H9 (cell line): ENCODE measurements around the gene MED28. TPM values are rescaled to one million over a fixed set of nuclear protein-coding genes. Genes with fewer than 3 reads are reported as not detected.

Experiments
- DNase-seq: peaks from one replicate; pipeline ENCODE4 v3.0.0-alpha.2; 2017
- H2AFZ ChIP-seq: one replicate; pipeline ENCODE4 v1.6.1; 2013; ENCODE audit warnings: mild to moderate bottlenecking, low read length, control low read depth, moderate library complexity
- H2AK5ac ChIP-seq: 2 replicates; pipeline ENCODE4 v1.6.1; 2013; ENCODE audit warnings: low read length, control low read depth, mixed read lengths; ENCODE audit not compliant: insufficient read length
- H2BK120ac ChIP-seq: one replicate; pipeline ENCODE4 v1.6.1; 2013; ENCODE audit warnings: low read depth, mild to moderate bottlenecking, low read length, control low read depth, inconsistent platforms; ENCODE audit not compliant: poor library complexity, severe bottlenecking
- H2BK12ac ChIP-seq: 2 replicates; pipeline ENCODE4 v1.6.1; 2013; ENCODE audit warnings: low read length, control low read depth, mixed read lengths, low read depth; ENCODE audit not compliant: insufficient read length
- H2BK15ac ChIP-seq: 2 replicates; pipeline ENCODE4 v1.6.1; 2013; ENCODE audit warnings: low read depth, low read length, control low read depth
- H2BK20ac ChIP-seq: one replicate; pipeline ENCODE4 v1.6.1; 2013; ENCODE audit warnings: low read depth, mild to moderate bottlenecking, low read length, control low read depth, inconsistent platforms; ENCODE audit not compliant: poor library complexity, severe bottlenecking
- H2BK5ac ChIP-seq: 2 replicates; pipeline ENCODE4 v1.6.1; 2013; ENCODE audit warnings: low read length, control low read depth, mixed read lengths; ENCODE audit not compliant: insufficient read length
- H3K14ac ChIP-seq: 2 replicates; pipeline ENCODE4 v1.6.1; 2013; ENCODE audit warnings: low read length, control low read depth; ENCODE audit not compliant: insufficient read depth
- H3K18ac ChIP-seq: 2 replicates; pipeline ENCODE4 v1.6.1; 2013; ENCODE audit warnings: low read depth, mild to moderate bottlenecking, mixed read lengths, low read length, control low read depth; ENCODE audit not compliant: insufficient read length
- H3K23ac ChIP-seq: 2 replicates; pipeline ENCODE4 v1.6.1; 2013; ENCODE audit warnings: low read length, control low read depth, mixed read lengths, low read depth; ENCODE audit not compliant: insufficient read length
- H3K23me2 ChIP-seq: 2 replicates; pipeline ENCODE4 v1.6.1; 2013; ENCODE audit warnings: low read depth, mild to moderate bottlenecking, mixed read lengths, low read length, control low read depth; ENCODE audit not compliant: insufficient read length, poor library complexity, severe bottlenecking
- H3K27ac ChIP-seq: 2 replicates; pipeline ENCODE4 v1.5.1; 2013; ENCODE audit warnings: low read length, control low read depth, mixed read lengths, low read depth; ENCODE audit not compliant: insufficient read length
- H3K27me3 ChIP-seq: 2 replicates; pipeline ENCODE4 v1.6.1; 2013; ENCODE audit warnings: low read length, control low read depth, inconsistent platforms; ENCODE audit not compliant: insufficient read depth
- H3K4ac ChIP-seq: 2 replicates; pipeline ENCODE4 v1.6.1; 2013; ENCODE audit warnings: low read depth, mild to moderate bottlenecking, control low read depth, inconsistent platforms, low read length, moderate library complexity
- H3K4me1 ChIP-seq: 2 replicates; pipeline ENCODE4 v1.6.1; 2013; ENCODE audit warnings: low read length, control low read depth, inconsistent platforms; ENCODE audit not compliant: insufficient read depth
- H3K4me2 ChIP-seq: 2 replicates; pipeline ENCODE4 v1.6.1; 2013; ENCODE audit warnings: low read length, control low read depth, mixed read lengths; ENCODE audit not compliant: insufficient read length, insufficient read depth
- H3K56ac ChIP-seq: 2 replicates; pipeline ENCODE4 v1.6.1; 2013; ENCODE audit warnings: low read depth, mild to moderate bottlenecking, mixed read lengths, low read length, control low read depth; ENCODE audit not compliant: insufficient read length
- H3K79me1 ChIP-seq: 2 replicates; pipeline ENCODE4 v1.6.1; 2013; ENCODE audit warnings: low read depth, mild to moderate bottlenecking, moderate library complexity, low read length, control low read depth, inconsistent platforms; ENCODE audit not compliant: insufficient read depth, poor library complexity, severe bottlenecking
- H3K79me2 ChIP-seq: 2 replicates; pipeline ENCODE4 v1.6.1; 2013; ENCODE audit warnings: low read length, control low read depth, inconsistent platforms; ENCODE audit not compliant: insufficient read depth
- H3K9ac ChIP-seq: 2 replicates; pipeline ENCODE4 v1.6.1; 2013; ENCODE audit warnings: low read length, control low read depth, mixed read lengths; ENCODE audit not compliant: insufficient read length; ENCODE audit errors: extremely low read depth
- H3K9me3 ChIP-seq: one replicate; pipeline ENCODE4 v1.6.1; 2013; ENCODE audit warnings: low read depth, low read length, inconsistent platforms; ENCODE audit not compliant: control insufficient read depth
- H3T11ph ChIP-seq: one replicate; pipeline ENCODE4 v1.6.1; 2013; ENCODE audit warnings: mild to moderate bottlenecking, low read length, control low read depth, inconsistent platforms
- H4K20me1 ChIP-seq: one replicate; pipeline ENCODE4 v1.6.1; 2013; ENCODE audit not compliant: control insufficient read depth, insufficient read length, insufficient read depth
- H4K5ac ChIP-seq: 2 replicates; pipeline ENCODE4 v1.6.1; 2013; ENCODE audit warnings: low read depth, mild to moderate bottlenecking, mixed read lengths, low read length, control low read depth; ENCODE audit not compliant: insufficient read length
- H4K8ac ChIP-seq: replicated peaks from 2 replicates; pipeline ENCODE4 v1.6.1; 2013; ENCODE audit warnings: low read length, control low read depth, mixed read lengths, low read depth; ENCODE audit not compliant: insufficient read length
- H4K91ac ChIP-seq: 2 replicates; pipeline ENCODE4 v1.6.1; 2013; ENCODE audit warnings: low read depth, mild to moderate bottlenecking, moderate library complexity, mixed read lengths, low read length, control low read depth; ENCODE audit not compliant: insufficient read length
- H3K27ac Mint-ChIP-seq, 3 experiments: 2 replicates in 2 of 3; 3 replicates in 1 of 3; pipeline ENCODE4 v1.8.0; 2020 to 2021; ENCODE audit warnings: mixed read lengths in 3 of 3, mild to moderate bottlenecking in 1 of 3, moderate library complexity in 1 of 3
- H3K27me3 Mint-ChIP-seq: 2 replicates; pipeline ENCODE4 v1.8.0; 2021; ENCODE audit warnings: low read depth, mild to moderate bottlenecking, moderate library complexity, mixed read lengths
- H3K36me3 Mint-ChIP-seq, 3 experiments: 2 replicates in 2 of 3; 3 replicates in 1 of 3; pipeline ENCODE4 v1.8.0; 2020 to 2021; ENCODE audit warnings: low read depth in 3 of 3, mixed read lengths in 3 of 3; ENCODE audit not compliant: insufficient read depth in 1 of 3
- H3K4me1 Mint-ChIP-seq, 2 experiments: 2 replicates each; pipeline ENCODE4 v1.8.0; 2020; ENCODE audit warnings: mixed read lengths in 2 of 2
- H3K4me3 Mint-ChIP-seq, 2 experiments: 2 replicates in 1 of 2; 3 replicates in 1 of 2; pipeline ENCODE4 v1.8.0; 2020 to 2021; ENCODE audit warnings: mild to moderate bottlenecking in 2 of 2, mixed read lengths in 2 of 2, moderate library complexity in 1 of 2
- H3K9me3 Mint-ChIP-seq, 2 experiments: 2 replicates in 1 of 2; 3 replicates in 1 of 2; pipeline ENCODE4 v1.8.0; 2020; ENCODE audit warnings: mild to moderate bottlenecking in 2 of 2, mixed read lengths in 2 of 2, moderate library complexity in 1 of 2
- WGBS: extraction: QIAGEN DNeasy Blood & Tissue Kit; methylation state at CpG from one replicate; pipeline ENCODE4 v1.1.7; 2013; ENCODE audit warnings: missing lambda C conversion rate, low lambda C conversion rate, mixed read lengths; ENCODE audit not compliant: insufficient read length; ENCODE audit errors: extremely low coverage; 5-methylcytosine and 5-hydroxymethylcytosine counted together
- total RNA-seq: library from RNA; stranded (reverse); gene quantifications from 2 replicates; pipeline ENCODE4 v1.2.1, GENCODE V29; 2021
- TF ChIP-seq, protein P1 (sequence below): fragments of 200-600 bp; sonication (generic); conservative IDR thresholded peaks from 3 replicates; pipeline ENCODE4 v1.8.0; 2021; ENCODE audit warnings: antibody characterized with exemption, mild to moderate bottlenecking

MED28 gene
- total RNA-seq, 1 experiment from 2014 or later: 90.4 TPM

DNA sequence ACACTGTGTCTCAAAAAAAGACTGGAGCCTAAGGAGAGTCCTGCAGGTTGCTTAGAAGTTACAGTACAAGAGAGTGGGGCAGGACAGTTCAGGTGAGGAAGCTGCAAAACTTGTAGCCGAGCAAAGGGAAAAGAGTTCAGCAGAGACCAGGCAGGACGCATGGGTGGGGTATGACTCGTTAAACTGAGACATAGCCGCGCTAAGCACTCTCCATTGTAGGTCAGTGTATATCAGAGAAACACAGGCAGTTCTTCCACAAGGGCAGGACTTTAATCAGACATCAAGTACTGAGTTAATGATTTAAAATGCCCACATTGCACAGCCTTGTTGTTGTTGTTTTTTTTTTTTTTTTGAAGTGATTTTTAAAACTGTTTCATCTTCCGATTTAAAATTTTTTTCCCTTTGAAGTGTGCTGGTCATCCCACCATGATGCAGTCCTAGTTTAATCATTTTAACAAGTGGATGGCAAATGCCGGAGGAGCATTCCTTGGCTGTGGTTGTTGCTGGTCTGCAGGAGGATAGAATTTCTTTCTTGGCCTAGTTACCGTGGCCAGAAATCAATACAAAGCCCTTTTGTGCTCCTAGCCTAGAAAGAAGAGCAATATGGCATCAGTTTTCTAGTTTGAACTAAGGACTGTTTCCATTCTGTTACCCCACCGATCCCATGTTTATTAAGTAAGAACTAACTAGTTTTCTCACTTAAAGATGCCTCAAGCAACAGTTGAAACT is 27.2 kb upstream of the MED28 start:
- H3K4me1 ChIP-seq: no peaks in the 10 kb centered on the region; the same call in 1 of the 2 replicates
- no peak overlapping the region for H2BK120ac ChIP-seq
- H2AK5ac ChIP-seq: no peak overlapping the region
- Mint-ChIP-seq H3K36me3 (peaks cover 35 to 80% (median 64%) of the 10 kb centered on the region in 3 experiments), H3K27ac (peak overlapping the region in 1 of 3 experiments; percentile 32; a peak in 1 of 7 replicates), H3K9me3 (no peaks in the 10 kb centered on the region), H3K4me3 (no peak overlapping the region), H3K27me3 (no peaks in the 10 kb centered on the region), H3K4me1 (peaks cover 17 to 18% of the 10 kb centered on the region in 2 experiments)
- no peak overlapping the region for H3K9ac ChIP-seq
- TF ChIP-seq, protein P1, sequence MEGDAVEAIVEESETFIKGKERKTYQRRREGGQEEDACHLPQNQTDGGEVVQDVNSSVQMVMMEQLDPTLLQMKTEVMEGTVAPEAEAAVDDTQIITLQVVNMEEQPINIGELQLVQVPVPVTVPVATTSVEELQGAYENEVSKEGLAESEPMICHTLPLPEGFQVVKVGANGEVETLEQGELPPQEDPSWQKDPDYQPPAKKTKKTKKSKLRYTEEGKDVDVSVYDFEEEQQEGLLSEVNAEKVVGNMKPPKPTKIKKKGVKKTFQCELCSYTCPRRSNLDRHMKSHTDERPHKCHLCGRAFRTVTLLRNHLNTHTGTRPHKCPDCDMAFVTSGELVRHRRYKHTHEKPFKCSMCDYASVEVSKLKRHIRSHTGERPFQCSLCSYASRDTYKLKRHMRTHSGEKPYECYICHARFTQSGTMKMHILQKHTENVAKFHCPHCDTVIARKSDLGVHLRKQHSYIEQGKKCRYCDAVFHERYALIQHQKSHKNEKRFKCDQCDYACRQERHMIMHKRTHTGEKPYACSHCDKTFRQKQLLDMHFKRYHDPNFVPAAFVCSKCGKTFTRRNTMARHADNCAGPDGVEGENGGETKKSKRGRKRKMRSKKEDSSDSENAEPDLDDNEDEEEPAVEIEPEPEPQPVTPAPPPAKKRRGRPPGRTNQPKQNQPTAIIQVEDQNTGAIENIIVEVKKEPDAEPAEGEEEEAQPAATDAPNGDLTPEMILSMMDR: no peak
- H3K4ac ChIP-seq: no peak overlapping the region
- H3K79me2 ChIP-seq: no peaks in the 10 kb centered on the region
- H4K20me1 ChIP-seq: no peaks in the 10 kb centered on the region
- no peak overlapping the region for H2BK5ac ChIP-seq
- H3K4me2 ChIP-seq: no peak overlapping the region
- no peaks in the 10 kb centered on the region for H3K9me3 ChIP-seq
- no peaks in the 10 kb centered on the region for H3K27me3 ChIP-seq
- DNase-seq: no peak
- H4K91ac ChIP-seq: no peak overlapping the region
- H4K8ac ChIP-seq: no peak overlapping the region
- H2BK20ac ChIP-seq: no peak overlapping the region
- no peak overlapping the region for H2AFZ ChIP-seq
- WGBS: no CpG with 5 or more reads among the region's 9 CpGs
- no peak overlapping the region for H3K56ac ChIP-seq
- H3K27ac ChIP-seq: no peak overlapping the region
- H3K14ac ChIP-seq: no peak overlapping the region
- no peaks in the 10 kb centered on the region for H3K23me2 ChIP-seq
- H3K23ac ChIP-seq: no peak overlapping the region
- H3T11ph ChIP-seq: no peak overlapping the region
- no peak overlapping the region for H2BK12ac ChIP-seq
- no peaks in the 10 kb centered on the region for H3K79me1 ChIP-seq
- no peak overlapping the region for H4K5ac ChIP-seq
- no peak overlapping the region for H3K18ac ChIP-seq
- H2BK15ac ChIP-seq: no peak overlapping the region
